GM12875 (cell line): Measurements from ENCODE around the gene CELF2.

Source experiments
- H3K4me3 ChIP-seq: one replicate; pipeline ENCODE4 v1.5.1; 2011; ENCODE audit warnings: low read depth, low read length, control low read depth
- CTCF ChIP-seq: IDR thresholded peaks from 2 replicates; pipeline ENCODE4 v1.5.1; 2011; ENCODE audit warnings: low read depth, mild to moderate bottlenecking, control low read depth, inconsistent platforms, low read length, moderate library complexity, borderline replicate concordance; ENCODE audit not compliant: insufficient read depth

The CELF2 gene

GRCh38 chr10:11381511-11381910 lies 363.8 kb downstream of the CELF2 start:
- no peak for TF ChIP-seq CTCF
- H3K4me3 ChIP-seq: no peak overlapping the region

GRCh38 chr10:11382187-11382586 lies 364.5 kb downstream of the CELF2 start:
- H3K4me3 ChIP-seq: no peak overlapping the region
- TF ChIP-seq CTCF: no peak

GRCh38 chr10:11386044-11386443 lies 368.4 kb downstream of the CELF2 start:
- H3K4me3 ChIP-seq: no peak overlapping the region
- no peak for TF ChIP-seq CTCF
